Fibroblast of lung (primary cell): Measurements from ENCODE around the gene TMCC1. TPM values are rescaled to one million over a fixed set of nuclear protein-coding genes. Genes with fewer than 3 reads are reported as not detected.

Experiments used
- DNase-seq, 2 donors: peaks; one replicate each; pipeline versions ENCODE4 v3.0.0 to v3.0.0-alpha.2; 2010; ENCODE audit warnings: low read depth in 2 of 2
- H2AFZ ChIP-seq: 2 replicates; pipeline ENCODE4 v1.5.1; 2012; ENCODE audit warnings: low read length, control low read depth, inconsistent platforms
- H3K27ac ChIP-seq: 2 replicates; pipeline ENCODE4 v1.5.1; 2011; ENCODE audit warnings: low read length, control low read depth; ENCODE audit not compliant: insufficient read depth
- H3K27me3 ChIP-seq: 2 replicates; pipeline ENCODE4 v1.5.1; 2011; ENCODE audit warnings: mild to moderate bottlenecking, low read length; ENCODE audit not compliant: control insufficient read depth, insufficient read depth
- H3K36me3 ChIP-seq: 2 replicates; pipeline ENCODE4 v1.5.1; 2011; ENCODE audit warnings: low read length; ENCODE audit not compliant: control insufficient read depth, insufficient read depth
- H3K4me1 ChIP-seq: 2 replicates; pipeline ENCODE4 v1.5.1; 2011; ENCODE audit warnings: low read length; ENCODE audit not compliant: control insufficient read depth, insufficient read depth; ENCODE audit errors: extremely low read depth
- H3K4me2 ChIP-seq: 2 replicates; pipeline ENCODE4 v1.5.1; 2011; ENCODE audit warnings: low read length, control low read depth; ENCODE audit not compliant: insufficient read depth; ENCODE audit errors: extremely low read depth
- H3K4me3 ChIP-seq, 4 experiments: fragments of 200-600 bp in 1 of 4; sonication (generic) in 1 of 4; replicated peaks in 1 of 4; 2 replicates each; pipeline ENCODE4 v1.5.1; 2011 to 2016; ENCODE audit warnings: low read length in 4 of 4, low read depth in 3 of 4, mild to moderate bottlenecking in 3 of 4, control low read depth in 2 of 4, inconsistent platforms in 1 of 4, mixed read lengths in 1 of 4; ENCODE audit not compliant: insufficient read depth in 1 of 4; ENCODE audit errors: control extremely low read depth in 1 of 4
- H3K79me2 ChIP-seq: 2 replicates; pipeline ENCODE4 v1.5.1; 2012; ENCODE audit warnings: mild to moderate bottlenecking, low read length, inconsistent platforms; ENCODE audit not compliant: control insufficient read depth, insufficient read depth
- H3K9ac ChIP-seq: 2 replicates; pipeline ENCODE4 v1.5.1; 2011; ENCODE audit warnings: mild to moderate bottlenecking, low read length, control low read depth; ENCODE audit not compliant: insufficient read depth
- H3K9me3 ChIP-seq: 2 replicates; pipeline ENCODE4 v1.5.1; 2012; ENCODE audit warnings: low read depth, low read length; ENCODE audit not compliant: control insufficient read depth, insufficient read depth
- H4K20me1 ChIP-seq: 2 replicates; pipeline ENCODE4 v1.5.1; 2011; ENCODE audit warnings: low read length; ENCODE audit not compliant: control insufficient read depth, insufficient read depth; ENCODE audit errors: extremely low read depth
- CTCF ChIP-seq, 2 donors: IDR thresholded peaks in 1 of 2; conservative IDR thresholded peaks in 1 of 2; 1 replicate in 1 of 2; 2 replicates in 1 of 2; pipeline ENCODE4 v1.5.1; 2011 to 2012; ENCODE audit warnings: low read length in 2 of 2, control low read depth in 1 of 2, inconsistent platforms in 1 of 2, low read depth in 1 of 2, mild to moderate bottlenecking in 1 of 2
- EZH2 ChIP-seq: IDR thresholded peaks from 2 replicates; pipeline ENCODE4 v1.5.1; 2012; ENCODE audit warnings: low read length, control low read depth, mild to moderate bottlenecking; ENCODE audit errors: missing control alignments
- polyA plus RNA-seq, 2 donors: library from polyadenylated mRNA; depleted of rRNA in 1 of 2; stranded (reverse) in 1 of 2; unstranded in 1 of 2; fragments of >200 nt; gene quantifications; 2 replicates each; pipeline ENCODE4 v1.2.1, GENCODE V29; 2011 to 2012; ENCODE audit warnings: missing spikeins in 1 of 2
- total RNA-seq: library from RNA; depleted of rRNA; stranded (reverse); fragments of >200 nt; gene quantifications from 2 replicates; pipeline ENCODE4 v1.2.1, GENCODE V29; 2014

Gene TMCC1
- total and polyA plus RNA-seq, 2 donors (not counting 1 experiment from before 2014, with no cell fraction given) = 16.2 to 16.8 TPM

DNA sequence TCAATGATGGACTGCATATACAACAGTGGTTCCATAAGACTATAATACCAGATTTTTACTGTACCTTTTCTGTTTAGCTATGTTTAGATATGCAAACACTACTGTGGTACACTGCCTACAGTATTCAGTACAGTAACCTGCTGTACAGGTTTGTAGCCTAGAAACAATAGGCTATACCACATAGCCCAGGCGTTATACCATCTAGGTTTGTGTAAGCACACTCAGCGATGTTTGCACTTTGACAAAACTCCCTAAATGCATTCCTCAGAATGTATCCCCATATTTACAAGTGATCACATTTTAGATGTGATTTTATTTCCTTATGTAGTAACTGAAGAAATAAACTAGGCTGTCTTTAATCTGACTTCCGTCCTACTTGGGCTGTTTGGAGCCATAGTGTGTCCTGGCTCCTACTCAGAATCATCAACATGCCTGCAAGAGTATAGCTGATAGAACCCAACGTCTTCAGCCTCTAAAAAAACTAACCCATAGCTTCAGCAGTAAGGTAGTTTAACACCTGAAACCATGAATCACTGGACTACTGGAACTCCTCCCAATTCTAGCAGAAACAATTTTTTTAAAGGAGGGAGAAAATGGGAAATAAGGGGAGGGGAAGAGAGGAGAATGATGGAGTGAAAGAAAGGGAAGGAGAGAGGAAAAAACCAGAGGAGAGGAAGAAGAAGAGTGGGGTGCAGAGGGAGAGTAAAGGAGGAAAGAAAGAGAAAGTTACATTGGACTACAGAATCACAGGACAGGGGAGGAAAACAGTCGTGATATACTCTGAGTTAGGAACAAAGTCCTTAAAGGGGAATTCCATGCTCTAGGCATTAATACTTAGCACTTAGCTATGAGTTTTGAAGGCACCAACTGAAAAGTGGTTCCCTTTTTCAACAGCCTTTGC, 219.4 kb downstream of the TMCC1 start:
- H4K20me1 ChIP-seq = no peaks in the 10 kb centered on the region
- no peaks in the 10 kb centered on the region for H3K27me3 ChIP-seq
- H3K9ac ChIP-seq = no peak overlapping the region
- H3K4me3 ChIP-seq = no peak overlapping the region
- no peak overlapping the region for H2AFZ ChIP-seq
- peaks cover 3% of the 10 kb centered on the region for H3K36me3 ChIP-seq
- TF ChIP-seq EZH2 (no peak), CTCF (conservative IDR thresholded peaks at IDR 0.05 in 1 of 2, IDR thresholded peaks at IDR 0.05 in 1 of 2; ENCODE audit: low read depth in 1 of 2, low read length in 2 of 2) (no peak)
- no peak overlapping the region for H3K4me2 ChIP-seq
- no peaks in the 10 kb centered on the region for H3K79me2 ChIP-seq
- H3K9me3 ChIP-seq = no peaks in the 10 kb centered on the region
- no peak for DNase-seq
- H3K27ac ChIP-seq = no peak overlapping the region
- H3K4me1 ChIP-seq = no peaks in the 10 kb centered on the region

GRCh38 chr3:129673012-129673411, 220.5 kb downstream of the TMCC1 start:
- H3K27me3 ChIP-seq = no peaks in the 10 kb centered on the region
- no peaks in the 10 kb centered on the region for H3K9me3 ChIP-seq
- H3K36me3 ChIP-seq = peaks cover 3% of the 10 kb centered on the region
- no peak for DNase-seq
- H3K4me3 ChIP-seq = no peak overlapping the region
- H3K9ac ChIP-seq = no peak overlapping the region
- H4K20me1 ChIP-seq = no peaks in the 10 kb centered on the region
- no peak overlapping the region for H2AFZ ChIP-seq
- no peak overlapping the region for H3K4me2 ChIP-seq
- H3K79me2 ChIP-seq = no peaks in the 10 kb centered on the region
- H3K4me1 ChIP-seq = no peaks in the 10 kb centered on the region
- TF ChIP-seq EZH2 = no peak
- no peak for TF ChIP-seq CTCF (conservative IDR thresholded peaks at IDR 0.05 in 1 of 2, IDR thresholded peaks at IDR 0.05 in 1 of 2; ENCODE audit: low read depth in 1 of 2, low read length in 2 of 2)
- no peak overlapping the region for H3K27ac ChIP-seq

DNA sequence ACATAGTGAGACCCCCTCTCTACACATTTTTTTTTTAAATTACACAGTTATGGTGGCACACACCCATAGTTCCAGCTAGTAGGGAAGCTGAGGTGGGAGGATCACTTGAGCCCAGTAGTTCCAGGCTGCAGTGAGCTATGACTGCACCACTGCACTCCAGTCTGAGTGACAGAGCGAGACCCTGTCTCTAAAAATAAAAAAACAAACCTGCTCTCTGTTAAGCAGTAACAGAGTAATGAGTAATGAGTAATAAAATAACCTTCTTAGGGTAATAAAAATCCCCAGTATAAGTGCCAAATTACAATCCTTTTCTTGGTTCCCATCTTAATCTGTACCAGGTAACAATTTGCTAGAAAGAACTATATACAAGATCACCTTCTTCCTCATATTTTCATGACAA, 221.1 kb downstream of the TMCC1 start:
- Histone ChIP-seq H3K79me2 (no peaks in the 10 kb centered on the region), H3K9ac (no peak overlapping the region)

More for the DNA sequence above, 221.1 kb downstream of the TMCC1 start:
- Histone ChIP-seq H4K20me1 (no peaks in the 10 kb centered on the region), H3K36me3 (peaks cover 3% of the 10 kb centered on the region), H2AFZ (no peak overlapping the region), H3K4me1 (no peaks in the 10 kb centered on the region), H3K27me3 (no peaks in the 10 kb centered on the region), H3K4me2 (no peak overlapping the region), H3K9me3 (no peaks in the 10 kb centered on the region), H3K27ac (no peak overlapping the region), H3K4me3 (no peak overlapping the region)
- TF ChIP-seq CTCF (conservative IDR thresholded peaks at IDR 0.05 in 1 of 2, IDR thresholded peaks at IDR 0.05 in 1 of 2; ENCODE audit: low read depth in 1 of 2, low read length in 2 of 2) = no peak
- no peak for TF ChIP-seq EZH2
- no peak for DNase-seq
